ENCODE data around the gene ICA1L. TPM values are rescaled to one million over a fixed set of nuclear protein-coding genes. Genes with fewer than 3 reads are reported as not detected.

The ICA1L gene
- total RNA-seq, 1 donor from 2014 or later = 10.2 TPM

- H3K9me3 Mint-ChIP-seq = no peaks in the 10 kb centered on the region
- POLR2A ChIA-PET = interaction anchor here (5.3 kb wide), 1 partner anchor 133 kb away, joined by 31 read pairs; the partner anchor contains the start of gene FAM117B
- intact Hi-C loops (cut with micrococcal nuclease) = no loop called here
- H3K36me3 Mint-ChIP-seq (ENCODE audit: low read depth) = peaks cover 66% of the 10 kb centered on the region
- no peak overlapping the region for H3K27ac Mint-ChIP-seq
- peaks cover 16% of the 10 kb centered on the region for H3K4me1 Mint-ChIP-seq
- DNase-seq = no peak
- no peak for TF ChIP-seq CTCF (IDR thresholded peaks at IDR 0.05)
- ATAC-seq (ENCODE audit: low read depth) = no peak
- no peak overlapping the region for H3K4me3 Mint-ChIP-seq
- H3K27me3 Mint-ChIP-seq = no peaks in the 10 kb centered on the region
- CTCF ChIA-PET = interaction anchor here (0.7 kb wide), 1 partner anchor 180 kb away, joined by 3 read pairs; no protein-coding TSS in a partner anchor
Measured at GRCh38 chr2:202768273-202768672, 103.3 kb downstream of the ICA1L start.

GRCh38 chr2:202765436-202765835, 106.1 kb downstream of the ICA1L start:
- H3K4me1 Mint-ChIP-seq = peaks cover 24% of the 10 kb centered on the region
- no peaks in the 10 kb centered on the region for H3K9me3 Mint-ChIP-seq
- no peak for TF ChIP-seq CTCF (IDR thresholded peaks at IDR 0.05)
- H3K27me3 Mint-ChIP-seq = no peaks in the 10 kb centered on the region
- CTCF ChIA-PET = interaction anchor here (0.7 kb wide), 1 partner anchor 177 kb away, joined by 4 read pairs; no protein-coding TSS in a partner anchor
- ATAC-seq (ENCODE audit: low read depth) (no peak), DNase-seq (no peak)
- H3K27ac Mint-ChIP-seq = peak overlapping the region; percentile 65
- H3K4me3 Mint-ChIP-seq = no peak overlapping the region
- intact Hi-C loops (cut with micrococcal nuclease) = no loop called here
- H3K36me3 Mint-ChIP-seq (ENCODE audit: low read depth) = peaks cover 66% of the 10 kb centered on the region
- POLR2A ChIA-PET = interaction anchor here (1.0 to 5.3 kb wide), 4 partner anchors 99 to 130 kb away, joined by 3 to 31 read pairs (median 6); partner anchors contain the start of gene FAM117B

DNA sequence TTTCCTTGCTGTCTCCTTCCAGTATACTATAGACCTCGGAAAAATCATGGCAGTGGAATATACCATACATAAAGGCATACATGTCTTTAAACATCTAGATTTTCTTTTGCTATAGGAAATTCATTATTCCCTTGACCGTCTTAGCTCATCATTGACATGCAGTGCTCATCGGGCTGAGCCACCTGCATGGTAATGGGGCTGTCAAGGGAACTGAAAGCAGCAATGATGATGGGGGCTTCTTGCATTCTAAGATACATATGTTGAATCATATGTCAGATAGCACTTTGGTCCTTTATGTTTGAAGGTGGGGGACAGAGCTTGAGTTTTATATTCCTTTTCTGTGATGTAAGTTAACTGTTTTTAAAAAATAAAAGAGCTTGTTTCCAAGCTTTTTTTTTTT, 106.6 kb downstream of the ICA1L start:
- DNase-seq = no peak
- CTCF ChIA-PET = interaction anchor here (0.7 kb wide), 1 partner anchor 177 kb away, joined by 4 read pairs; no protein-coding TSS in a partner anchor
- no peak for TF ChIP-seq CTCF (IDR thresholded peaks at IDR 0.05)
- Mint-ChIP-seq H3K4me1 (peaks cover 24% of the 10 kb centered on the region), H3K4me3 (no peak overlapping the region), H3K27me3 (no peaks in the 10 kb centered on the region), H3K27ac (peak overlapping the region; percentile 65), H3K9me3 (no peaks in the 10 kb centered on the region), H3K36me3 (ENCODE audit: low read depth) (peaks cover 69% of the 10 kb centered on the region)
- POLR2A ChIA-PET = interaction anchor here (1.0 to 5.3 kb wide), 4 partner anchors 98 to 130 kb away, joined by 3 to 31 read pairs (median 6); partner anchors contain the start of gene FAM117B
- ATAC-seq (ENCODE audit: low read depth) = peak; percentile 80
- intact Hi-C loops (cut with micrococcal nuclease) = no loop called here

GRCh38 chr2:202763916-202764315, 107.7 kb downstream of the ICA1L start:
- peaks cover 76% of the 10 kb centered on the region for H3K36me3 Mint-ChIP-seq (ENCODE audit: low read depth)
- TF ChIP-seq CTCF (IDR thresholded peaks at IDR 0.05) = no peak
- no peaks in the 10 kb centered on the region for H3K27me3 Mint-ChIP-seq
- no peak overlapping the region for H3K4me3 Mint-ChIP-seq
- DNase-seq (no peak), ATAC-seq (ENCODE audit: low read depth) (no peak)
- peak overlapping the region; percentile 74 for H3K27ac Mint-ChIP-seq
- peaks cover 24% of the 10 kb centered on the region for H3K4me1 Mint-ChIP-seq
- CTCF ChIA-PET = interaction anchor here (0.8 kb wide), 1 partner anchor 175 kb away, joined by 3 read pairs; no protein-coding TSS in a partner anchor
- H3K9me3 Mint-ChIP-seq = no peaks in the 10 kb centered on the region
- POLR2A ChIA-PET = interaction anchor here (0.6 to 5.3 kb wide), 3 partner anchors 12 to 140 kb away, joined by 3 to 31 read pairs (median 4); partner anchors contain the start of gene FAM117B
- intact Hi-C loops (cut with micrococcal nuclease) = no loop called here

DNA sequence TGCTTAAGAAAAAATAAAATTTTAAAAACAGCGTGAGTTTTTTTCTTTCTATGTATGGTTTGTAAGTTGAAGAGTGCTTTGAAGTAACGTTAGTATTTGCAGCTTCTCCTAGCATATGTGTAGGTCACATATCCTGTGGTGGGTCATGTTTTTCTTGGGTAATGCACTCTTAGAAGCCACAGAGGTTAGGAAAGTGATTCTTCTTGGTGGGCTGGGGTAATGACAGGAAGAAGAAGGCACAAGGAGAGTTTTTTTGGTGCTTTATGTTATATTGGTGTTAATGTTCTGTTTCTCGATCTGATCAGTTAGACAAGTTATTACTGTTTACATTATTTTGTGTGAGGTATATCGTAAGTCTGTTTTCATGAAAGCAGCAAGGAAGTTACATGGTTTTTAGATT, 109.0 kb downstream of the ICA1L start:
- peaks cover 24% of the 10 kb centered on the region for H3K4me1 Mint-ChIP-seq
- H3K36me3 Mint-ChIP-seq (ENCODE audit: low read depth) = peaks cover 80% of the 10 kb centered on the region
- POLR2A ChIA-PET = no interaction called here
- H3K27me3 Mint-ChIP-seq = no peaks in the 10 kb centered on the region
- DNase-seq (no peak), ATAC-seq (ENCODE audit: low read depth) (no peak)
- no peak for TF ChIP-seq CTCF (IDR thresholded peaks at IDR 0.05)
- intact Hi-C loops (cut with micrococcal nuclease) = loop anchor here (1.0 kb wide), 1 partner anchor 11 kb away; no protein-coding TSS in a partner anchor
- no peaks in the 10 kb centered on the region for H3K9me3 Mint-ChIP-seq
- H3K4me3 Mint-ChIP-seq = no peak overlapping the region
- CTCF ChIA-PET = no interaction called here
- peak overlapping the region; percentile 67 for H3K27ac Mint-ChIP-seq
